Measurements from ENCODE around the gene AIFM2.
"Not testable (repeated sequence)": the region's sequence is repeated elsewhere in the genome, so short reads cannot be mapped to it uniquely, and the experiment has no call there.

The AIFM2 gene

GRCh38 chr10:70132098-70133029, at the start of gene AIFM2:
TSS of gene AIFM2 (minus strand) at chr10:70132825. CDS start at chr10:70124084, 8,741 bp downstream.
- no peak for DNase-seq

GRCh38 chr10:70179209-70179608, 46.6 kb upstream of the AIFM2 start:
- not testable (repeated sequence) for DNase-seq

- DNase-seq: no peak
These were observed 45.6 kb upstream of the AIFM2 start for GRCh38 chr10:70178139-70178725.

GRCh38 chr10:70176441-70176840, 43.8 kb upstream of the AIFM2 start:
- DNase-seq: no peak

- DNase-seq: no peak
These were observed 42.9 kb upstream of the AIFM2 start for GRCh38 chr10:70175516-70175915.

GRCh38 chr10:70174058-70174741, 41.6 kb upstream of the AIFM2 start:
- no peak for DNase-seq

- DNase-seq: no peak
These were observed 37.2 kb upstream of the AIFM2 start for GRCh38 chr10:70169649-70170364.

- DNase-seq: no peak
These were observed 36.4 kb upstream of the AIFM2 start for GRCh38 chr10:70169011-70169410.

GRCh38 chr10:70167246-70167645, 34.6 kb upstream of the AIFM2 start:
- no peak for DNase-seq

GRCh38 chr10:70166394-70166793, 33.8 kb upstream of the AIFM2 start:
- DNase-seq: no peak

GRCh38 chr10:70164163-70164562, 31.5 kb upstream of the AIFM2 start:
- DNase-seq: no peak

- DNase-seq: no peak
These were observed 30.8 kb upstream of the AIFM2 start for GRCh38 chr10:70163448-70163847.

GRCh38 chr10:70162892-70163201, 30.2 kb upstream of the AIFM2 start:
- no peak for DNase-seq

- no peak for DNase-seq
These were observed 29.7 kb upstream of the AIFM2 start for GRCh38 chr10:70162151-70162891.

GRCh38 chr10:70160798-70161197, 28.2 kb upstream of the AIFM2 start:
- no peak for DNase-seq

GRCh38 chr10:70159366-70159765, 26.7 kb upstream of the AIFM2 start:
- not testable (repeated sequence) for DNase-seq

GRCh38 chr10:70158113-70158512, 25.5 kb upstream of the AIFM2 start:
- no peak for DNase-seq

GRCh38 chr10:70155255-70155838, 22.7 kb upstream of the AIFM2 start:
- no peak for DNase-seq

GRCh38 chr10:70148516-70148915, 15.9 kb upstream of the AIFM2 start:
- no peak for DNase-seq

GRCh38 chr10:70147259-70147625, 14.6 kb upstream of the AIFM2 start:
- DNase-seq: no peak

GRCh38 chr10:70146489-70147258, 14.0 kb upstream of the AIFM2 start, which contains the start of gene TYSND1:
TSS of gene TYSND1 (minus strand) at chr10:70146700. CDS start at chr10:70146586, 114 bp downstream.
- peak; percentile 74 for DNase-seq

Data from NCI-H524 treated with DMSO at 0.1 percent for 48 hours (cell line).